ENCODE measurements around the gene ZSCAN22. TPM values are rescaled to one million over a fixed set of nuclear protein-coding genes. Genes with fewer than 3 reads are reported as not detected.

Gene ZSCAN22
- total and polyA plus RNA-seq, 2 of the 13 experiments (the other 11 are each of a cell fraction or from before 2014, with no cell fraction given): 2.5 to 3.5 TPM

- TF ChIP-seq ZNF710 (CRISPR knock-in tag; IDR thresholded peaks at IDR 0.05; ENCODE audit: borderline replicate concordance) (no peak), MXD4 (CRISPR knock-in tag; IDR thresholded peaks at IDR 0.05) (peak; percentile 48; the same call in 1 of the 2 replicates), NFYB (CRISPR knock-in tag; IDR thresholded peaks at IDR 0.05) (no peak), KAT7 (CRISPR knock-in tag; IDR thresholded peaks at IDR 0.05; ENCODE audit: borderline replicate concordance) (no peak; the same call in 1 of the 2 replicates), ZNF33A (CRISPR knock-in tag; IDR thresholded peaks at IDR 0.05; ENCODE audit: borderline replicate concordance) (no peak), KAT8 (CRISPR knock-in tag; IDR thresholded peaks at IDR 0.05) (no peak; the same call in 1 of the 2 replicates), ZNF800 (CRISPR knock-in tag; IDR thresholded peaks at IDR 0.05) (peak; percentile 67), AGO1 (IDR thresholded peaks at IDR 0.05; ENCODE audit: low read depth, low read length, poor library complexity, severe bottlenecking) (peak; percentile 18), SP5 (CRISPR knock-in tag; IDR thresholded peaks at IDR 0.05; ENCODE audit: borderline replicate concordance, low read depth) (peak; percentile 34; the same call in 1 of the 2 replicates), ZNF256 (CRISPR knock-in tag; conservative IDR thresholded peaks at IDR 0.05) (peak; percentile 75; the same call in 1 of the 2 replicates), SMYD3 (CRISPR knock-in tag; IDR thresholded peaks at IDR 0.05) (no peak), ZNF781 (CRISPR knock-in tag; IDR thresholded peaks at IDR 0.05; ENCODE audit: borderline replicate concordance, not compliant biosample characterization) (peak; percentile 57), ZBTB20 (CRISPR knock-in tag; IDR thresholded peaks at IDR 0.05; ENCODE audit: borderline replicate concordance, low read depth) (no peak), RXRB (CRISPR knock-in tag; IDR thresholded peaks at IDR 0.05; ENCODE audit: borderline replicate concordance) (no peak; the same call in 1 of the 2 replicates)
- TF ChIP-seq, protein P1, sequence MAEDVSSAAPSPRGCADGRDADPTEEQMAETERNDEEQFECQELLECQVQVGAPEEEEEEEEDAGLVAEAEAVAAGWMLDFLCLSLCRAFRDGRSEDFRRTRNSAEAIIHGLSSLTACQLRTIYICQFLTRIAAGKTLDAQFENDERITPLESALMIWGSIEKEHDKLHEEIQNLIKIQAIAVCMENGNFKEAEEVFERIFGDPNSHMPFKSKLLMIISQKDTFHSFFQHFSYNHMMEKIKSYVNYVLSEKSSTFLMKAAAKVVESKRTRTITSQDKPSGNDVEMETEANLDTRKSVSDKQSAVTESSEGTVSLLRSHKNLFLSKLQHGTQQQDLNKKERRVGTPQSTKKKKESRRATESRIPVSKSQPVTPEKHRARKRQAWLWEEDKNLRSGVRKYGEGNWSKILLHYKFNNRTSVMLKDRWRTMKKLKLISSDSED (CRISPR knock-in tag; IDR thresholded peaks at IDR 0.05): no peak
- TF ChIP-seq, protein P2, sequence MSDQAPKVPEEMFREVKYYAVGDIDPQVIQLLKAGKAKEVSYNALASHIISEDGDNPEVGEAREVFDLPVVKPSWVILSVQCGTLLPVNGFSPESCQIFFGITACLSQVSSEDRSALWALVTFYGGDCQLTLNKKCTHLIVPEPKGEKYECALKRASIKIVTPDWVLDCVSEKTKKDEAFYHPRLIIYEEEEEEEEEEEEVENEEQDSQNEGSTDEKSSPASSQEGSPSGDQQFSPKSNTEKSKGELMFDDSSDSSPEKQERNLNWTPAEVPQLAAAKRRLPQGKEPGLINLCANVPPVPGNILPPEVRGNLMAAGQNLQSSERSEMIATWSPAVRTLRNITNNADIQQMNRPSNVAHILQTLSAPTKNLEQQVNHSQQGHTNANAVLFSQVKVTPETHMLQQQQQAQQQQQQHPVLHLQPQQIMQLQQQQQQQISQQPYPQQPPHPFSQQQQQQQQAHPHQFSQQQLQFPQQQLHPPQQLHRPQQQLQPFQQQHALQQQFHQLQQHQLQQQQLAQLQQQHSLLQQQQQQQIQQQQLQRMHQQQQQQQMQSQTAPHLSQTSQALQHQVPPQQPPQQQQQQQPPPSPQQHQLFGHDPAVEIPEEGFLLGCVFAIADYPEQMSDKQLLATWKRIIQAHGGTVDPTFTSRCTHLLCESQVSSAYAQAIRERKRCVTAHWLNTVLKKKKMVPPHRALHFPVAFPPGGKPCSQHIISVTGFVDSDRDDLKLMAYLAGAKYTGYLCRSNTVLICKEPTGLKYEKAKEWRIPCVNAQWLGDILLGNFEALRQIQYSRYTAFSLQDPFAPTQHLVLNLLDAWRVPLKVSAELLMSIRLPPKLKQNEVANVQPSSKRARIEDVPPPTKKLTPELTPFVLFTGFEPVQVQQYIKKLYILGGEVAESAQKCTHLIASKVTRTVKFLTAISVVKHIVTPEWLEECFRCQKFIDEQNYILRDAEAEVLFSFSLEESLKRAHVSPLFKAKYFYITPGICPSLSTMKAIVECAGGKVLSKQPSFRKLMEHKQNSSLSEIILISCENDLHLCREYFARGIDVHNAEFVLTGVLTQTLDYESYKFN (CRISPR knock-in tag; conservative IDR thresholded peaks at IDR 0.05): no peak; the same call in 1 of the 2 replicates
- TF ChIP-seq, protein P3, sequence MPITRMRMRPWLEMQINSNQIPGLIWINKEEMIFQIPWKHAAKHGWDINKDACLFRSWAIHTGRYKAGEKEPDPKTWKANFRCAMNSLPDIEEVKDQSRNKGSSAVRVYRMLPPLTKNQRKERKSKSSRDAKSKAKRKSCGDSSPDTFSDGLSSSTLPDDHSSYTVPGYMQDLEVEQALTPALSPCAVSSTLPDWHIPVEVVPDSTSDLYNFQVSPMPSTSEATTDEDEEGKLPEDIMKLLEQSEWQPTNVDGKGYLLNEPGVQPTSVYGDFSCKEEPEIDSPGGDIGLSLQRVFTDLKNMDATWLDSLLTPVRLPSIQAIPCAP (CRISPR knock-in tag; IDR thresholded peaks at IDR 0.05; ENCODE audit: low read depth): no peak
These were observed 47.5 kb upstream of the ZSCAN22 start (continued) for GRCh38 chr19:58279042-58279924.
